IMR-90 (cell line): ENCODE results near the gene SLC25A24. TPM values are rescaled to one million over a fixed set of nuclear protein-coding genes. Genes with fewer than 3 reads are reported as not detected.
"Not testable (repeated sequence)": the region's sequence is repeated elsewhere in the genome, so short reads cannot be mapped to it uniquely, and the experiment has no call there.

Source experiments
- ATAC-seq: fragments of 200-7000 bp; cut with Tn5 transposase; 2 replicates; pipeline ENCODE4 v1.9.1; 2020; ENCODE audit warnings: low read depth, mild to moderate bottlenecking, moderate library complexity
- BruUV-seq: library from RNA; stranded (reverse); fragments of 400-500 nt; replicated peaks from 2 replicates; lab custom pipeline; 2021; lab: Mats Ljungman, UMichigan
- CTCF ChIA-PET: fragments of 300-600 bp; formaldehyde crosslinking; extraction: SDS; loops from one replicate; lab custom pipeline; 2021; ENCODE audit warnings: antibody characterized with exemption; lab: Yijun Ruan, JAX
- POLR2A ChIA-PET: fragments of 300-600 bp; sonication (Branson Sonifier 250); formaldehyde crosslinking; loops from one replicate; lab custom pipeline; 2022; ENCODE audit warnings: antibody characterized with exemption; ENCODE audit not compliant: unreplicated experiment; lab: Charles Lee
- DNase-seq: peaks from one replicate; pipeline ENCODE4 v3.0.0; 2013
- H2AFZ ChIP-seq: replicated peaks from 2 replicates; pipeline ENCODE3; 2013; ENCODE audit warnings: low read length, mild to moderate bottlenecking; ENCODE audit not compliant: poor library complexity
- H2AK5ac ChIP-seq: 2 replicates; pipeline ENCODE4 v1.6.1; 2013; ENCODE audit warnings: low read depth, low read length, inconsistent platforms
- H2AK9ac ChIP-seq: replicated peaks from 2 replicates; pipeline ENCODE3; 2013; ENCODE audit warnings: mild to moderate bottlenecking, low read depth, low read length, moderate library complexity; ENCODE audit not compliant: poor library complexity
- H2BK120ac ChIP-seq: 2 replicates; pipeline ENCODE4 v1.6.1; 2013; ENCODE audit warnings: low read depth, low read length, inconsistent platforms
- H2BK15ac ChIP-seq: 3 replicates; pipeline ENCODE4 v1.6.1; 2013; ENCODE audit warnings: low read depth, low read length, inconsistent platforms
- H2BK20ac ChIP-seq: 2 replicates; pipeline ENCODE4 v1.6.1; 2013; ENCODE audit warnings: low read depth, mild to moderate bottlenecking, inconsistent platforms, low read length, moderate library complexity
- H2BK5ac ChIP-seq: 2 replicates; pipeline ENCODE4 v1.6.1; 2013; ENCODE audit warnings: mild to moderate bottlenecking, low read depth, low read length, inconsistent platforms; ENCODE audit not compliant: poor library complexity, severe bottlenecking
- H3K14ac ChIP-seq: replicated peaks from 2 replicates; pipeline ENCODE4 v1.6.1; 2013; ENCODE audit warnings: low read depth, low read length, inconsistent platforms
- H3K18ac ChIP-seq: 2 replicates; pipeline ENCODE4 v1.6.1; 2013; ENCODE audit warnings: low read depth, low read length, control low read depth
- H3K23ac ChIP-seq: 2 replicates; pipeline ENCODE4 v1.6.1; 2013; ENCODE audit warnings: low read depth, low read length, inconsistent platforms
- H3K27ac ChIP-seq: 2 replicates; pipeline ENCODE4 v1.5.1; 2013; ENCODE audit warnings: mild to moderate bottlenecking, control low read depth, low read length; ENCODE audit not compliant: insufficient read depth
- H3K27me3 ChIP-seq: 2 replicates; pipeline ENCODE4 v1.6.1; 2013; ENCODE audit warnings: low read length; ENCODE audit not compliant: control insufficient read depth, insufficient read depth
- H3K36me3 ChIP-seq: 2 replicates; pipeline ENCODE4 v1.6.1; 2013; ENCODE audit warnings: low read length, mixed read lengths; ENCODE audit not compliant: control insufficient read depth, insufficient read depth
- H3K4ac ChIP-seq: 2 replicates; pipeline ENCODE4 v1.6.1; 2013; ENCODE audit warnings: low read depth, low read length, inconsistent platforms
- H3K4me1 ChIP-seq: 2 replicates; pipeline ENCODE4 v1.6.1; 2013; ENCODE audit warnings: low read length, mixed read lengths; ENCODE audit not compliant: control insufficient read depth, insufficient read depth
- H3K4me2 ChIP-seq: 2 replicates; pipeline ENCODE4 v1.6.1; 2013; ENCODE audit warnings: low read depth, mild to moderate bottlenecking, control low read depth, low read length, moderate library complexity
- H3K4me3 ChIP-seq: 2 replicates; pipeline ENCODE4 v1.5.1; 2013; ENCODE audit warnings: low read depth, mild to moderate bottlenecking, control low read depth, low read length, moderate library complexity; ENCODE audit not compliant: insufficient read depth
- H3K56ac ChIP-seq: 2 replicates; pipeline ENCODE4 v1.6.1; 2013; ENCODE audit warnings: low read length, inconsistent platforms; ENCODE audit not compliant: insufficient read depth; ENCODE audit errors: extremely low read depth
- H3K79me1 ChIP-seq, 2 experiments: 2 replicates each; pipeline ENCODE4 v1.6.1; 2013; ENCODE audit warnings: low read length in 2 of 2, inconsistent platforms in 1 of 2, low read depth in 1 of 2
- H3K9ac ChIP-seq: 2 replicates; pipeline ENCODE4 v1.6.1; 2013; ENCODE audit warnings: low read depth, low read length, control low read depth
- H3K9me1 ChIP-seq: 2 replicates; pipeline ENCODE4 v1.6.1; 2013; ENCODE audit warnings: low read length, inconsistent platforms; ENCODE audit not compliant: insufficient read depth
- H3K9me3 ChIP-seq: 2 replicates; pipeline ENCODE4 v1.6.1; 2013; ENCODE audit warnings: low read length; ENCODE audit not compliant: control insufficient read depth, insufficient read depth
- H4K20me1 ChIP-seq: 2 replicates; pipeline ENCODE4 v1.6.1; 2013; ENCODE audit warnings: low read length, inconsistent platforms; ENCODE audit not compliant: insufficient read depth
- H4K5ac ChIP-seq: 2 replicates; pipeline ENCODE4 v1.6.1; 2013; ENCODE audit warnings: mild to moderate bottlenecking, low read depth, low read length, control low read depth
- H4K8ac ChIP-seq, 2 experiments: 2 replicates each; pipeline ENCODE4 v1.6.1; 2013; ENCODE audit warnings: low read depth in 2 of 2, low read length in 2 of 2, control low read depth in 1 of 2, inconsistent platforms in 1 of 2
- H4K91ac ChIP-seq: 2 replicates; pipeline ENCODE4 v1.6.1; 2013; ENCODE audit warnings: low read depth, low read length, inconsistent platforms; ENCODE audit not compliant: insufficient read depth
- WGBS, 2 experiments: methylation state at CpG; one replicate each; pipeline versions ENCODE4 v1.1.5 to v1.1.7; 2013; ENCODE audit warnings: missing lambda C conversion rate in 2 of 2; ENCODE audit not compliant: insufficient read length in 1 of 2; ENCODE audit errors: extremely low coverage in 2 of 2; 5-methylcytosine and 5-hydroxymethylcytosine counted together
- dilution Hi-C: fragments of 300-500 bp; cut with HindIII; formaldehyde crosslinking; loops from one replicate; pipeline ENCODE4 v1.14.3; 2018; ENCODE audit warnings: low sequenced_read_pairs; ENCODE audit not compliant: unreplicated experiment
- in situ Hi-C: fragments of 300-500 bp; cut with MboI; formaldehyde crosslinking; loops from 3 replicates; pipeline ENCODE4 v1.14.3; 2019; ENCODE audit warnings: low sequenced_read_pairs, inconsistent platforms, mixed read lengths
- intact Hi-C: fragments of 100-400 bp; cut with micrococcal nuclease; formaldehyde crosslinking; loops from 2 replicates; pipeline ENCODE4 v1.10.0; 2022
- polyA plus RNA-seq, 3 experiments: library from polyadenylated mRNA; depleted of rRNA; stranded (reverse); fragments of >200 nt; gene quantifications; 2 replicates each; pipeline ENCODE4 v1.2.3, GENCODE V29; 2012; ENCODE audit warnings: low replicate concordance in 1 of 3
- total RNA-seq: library from RNA; depleted of rRNA; stranded (reverse); fragments of >200 nt; gene quantifications from 2 replicates; pipeline ENCODE4 v1.2.3, GENCODE V29; 2012

SLC25A24 gene
- total and polyA plus RNA-seq, 2 of the 4 experiments (the other 2 are of a cell fraction): 19.4 to 20.4 TPM

DNA sequence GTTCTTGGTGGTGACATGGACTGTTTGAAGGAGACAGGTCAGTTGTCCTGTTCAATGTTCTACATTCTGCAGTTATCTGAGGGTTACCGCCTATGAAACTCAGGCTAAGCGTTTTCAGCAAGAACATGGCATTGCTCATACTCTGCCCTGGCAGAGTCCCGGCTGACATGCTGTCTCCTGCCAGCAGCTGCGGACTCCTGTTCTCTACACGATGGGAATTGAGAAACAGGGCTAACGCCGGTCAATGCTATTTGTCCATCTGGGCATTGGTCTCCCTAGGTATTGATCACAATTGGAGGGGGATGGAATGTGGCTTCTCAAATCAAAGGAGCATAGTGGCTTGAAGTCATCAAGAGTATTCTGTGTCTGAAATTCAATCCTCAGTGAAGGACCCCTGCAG, 23.1 kb upstream of the SLC25A24 start:
- intact Hi-C loops, in situ Hi-C loops, BruUV-seq, H2AK9ac ChIP-seq, H3K27ac ChIP-seq, dilution Hi-C loops, H2AK5ac ChIP-seq, DNase-seq, H4K5ac ChIP-seq, H3K4me1 ChIP-seq, H2AFZ ChIP-seq, H3K27me3 ChIP-seq, H2BK15ac ChIP-seq, H3K4ac ChIP-seq, H4K8ac ChIP-seq, ATAC-seq, H4K91ac ChIP-seq, POLR2A ChIA-PET, H3K9me1 ChIP-seq, H2BK5ac ChIP-seq, H3K4me3 ChIP-seq, H2BK120ac ChIP-seq, H3K14ac ChIP-seq, H2BK20ac ChIP-seq, H3K23ac ChIP-seq, H3K9ac ChIP-seq, H3K9me3 ChIP-seq, H3K79me1 ChIP-seq, H3K18ac ChIP-seq, H3K36me3 ChIP-seq, CTCF ChIA-PET, H3K4me2 ChIP-seq, H4K20me1 ChIP-seq, H3K56ac ChIP-seq: not testable (repeated sequence)
- no CpG with 5 or more reads among the region's 7 CpGs for WGBS, 2 experiments

DNA sequence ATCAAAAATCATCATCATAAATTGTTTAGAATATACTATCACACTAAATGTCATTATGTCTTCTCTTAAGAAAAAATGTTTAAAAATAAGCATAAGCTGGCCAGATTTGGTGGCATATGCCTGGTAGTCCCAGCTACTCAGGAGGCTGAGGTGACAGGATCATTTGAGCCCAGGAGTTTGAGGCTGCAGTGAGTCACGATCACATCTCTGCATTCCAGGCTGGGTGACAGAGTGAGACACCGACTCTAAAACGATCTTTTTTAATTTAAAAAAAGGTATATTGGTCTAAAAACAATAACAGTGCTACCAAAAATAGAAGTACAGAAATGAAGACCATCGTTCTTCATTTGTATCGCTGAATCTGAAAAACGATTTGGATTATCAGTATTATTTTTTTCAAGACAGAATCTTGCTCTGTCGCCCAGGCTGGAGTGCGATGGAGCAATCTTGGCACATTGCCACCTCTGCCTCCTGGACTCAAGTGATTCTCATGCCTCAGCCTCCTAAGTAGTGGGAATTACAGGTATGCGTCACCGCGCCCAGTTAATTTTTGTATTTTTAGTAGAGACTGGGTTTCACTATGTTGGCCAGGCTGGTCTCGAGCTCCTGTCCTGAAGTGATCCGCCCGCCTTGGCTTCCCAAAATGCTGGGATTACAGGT, 17.5 kb upstream of the SLC25A24 start:
- ATAC-seq: not testable (repeated sequence)

More for the DNA sequence above, 17.5 kb upstream of the SLC25A24 start:
- H3K4me3 ChIP-seq, H2AK9ac ChIP-seq, H4K8ac ChIP-seq, H4K5ac ChIP-seq, H3K23ac ChIP-seq, DNase-seq, H4K91ac ChIP-seq, H3K79me1 ChIP-seq, H3K36me3 ChIP-seq, H2BK15ac ChIP-seq, POLR2A ChIA-PET, H3K4me1 ChIP-seq, H2AK5ac ChIP-seq, H3K9me1 ChIP-seq, H3K56ac ChIP-seq, H3K14ac ChIP-seq, H3K4me2 ChIP-seq, H2BK5ac ChIP-seq, H3K27me3 ChIP-seq, BruUV-seq, H2BK120ac ChIP-seq, H3K9me3 ChIP-seq, H2BK20ac ChIP-seq, H3K27ac ChIP-seq, H3K18ac ChIP-seq, H4K20me1 ChIP-seq, dilution Hi-C loops, in situ Hi-C loops, CTCF ChIA-PET, H3K4ac ChIP-seq, H3K9ac ChIP-seq, H2AFZ ChIP-seq: not testable (repeated sequence)
- no CpG with 5 or more reads among the region's 14 CpGs for WGBS, 2 experiments
- intact Hi-C loops: loop anchor here (10.0 kb wide), 1 partner anchor 427 kb away; no protein-coding TSS in a partner anchor
